Iris pigment epithelial cell (primary cell): ENCODE measurements around the gene CCDC122.
A peak's percentile ranks its signal among the peaks of the same experiment; 100 is the strongest.

Source experiments
- DNase-seq: peaks from one replicate; pipeline ENCODE4 v3.0.0-alpha.2; 2011; ENCODE audit warnings: low read depth

The CCDC122 gene

DNA sequence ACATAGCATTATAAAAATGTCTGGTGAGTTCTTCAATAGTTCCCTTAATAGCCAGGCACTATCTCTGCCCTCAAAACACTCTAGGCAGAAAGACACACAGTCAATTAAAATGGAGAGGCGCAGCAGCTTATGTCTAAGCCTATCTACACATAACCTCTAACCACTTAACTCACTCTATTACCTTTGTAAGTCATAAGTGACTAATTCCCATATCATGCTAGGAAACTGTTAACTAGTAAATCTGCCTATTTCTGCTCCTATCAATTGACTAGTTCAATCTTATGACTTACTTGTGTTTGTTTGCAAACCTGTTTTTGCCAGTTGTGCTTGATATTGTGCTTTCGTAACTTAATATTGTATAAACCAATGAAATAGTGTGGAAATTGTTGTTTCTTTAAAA lies 3.2 kb downstream of the CCDC122 start:
- DNase-seq = no peak

GRCh38 chr13:43874504-43875092 lies 4.9 kb downstream of the CCDC122 start:
- peak; percentile 28 for DNase-seq

- DNase-seq = no peak
These were observed 7.4 kb downstream of the CCDC122 start for GRCh38 chr13:43872181-43872580.

DNA sequence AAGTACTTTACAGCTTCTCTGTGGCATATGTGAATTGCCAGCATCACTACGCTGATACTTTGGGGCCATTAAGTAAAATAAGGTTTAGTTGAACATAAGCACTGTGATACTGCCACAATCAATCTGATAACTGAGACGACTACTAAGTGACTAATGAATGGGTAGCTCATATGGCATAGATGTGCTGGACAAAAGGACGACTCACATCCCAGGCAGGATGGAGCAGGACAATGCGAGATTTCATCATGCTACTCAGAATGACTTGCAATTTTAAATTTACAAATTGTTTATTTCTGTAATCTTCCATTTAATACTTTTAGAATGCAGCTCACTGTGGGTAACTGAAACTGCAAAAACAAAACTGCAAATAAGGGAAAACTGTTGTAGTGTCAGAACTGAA lies 13.6 kb downstream of the CCDC122 start:
- peak; percentile 79 for DNase-seq

- no peak for DNase-seq
These were observed 14.6 kb downstream of the CCDC122 start for GRCh38 chr13:43864921-43865320.

GRCh38 chr13:43861863-43862262 lies 17.7 kb downstream of the CCDC122 start:
- DNase-seq = peak; percentile 50

DNA sequence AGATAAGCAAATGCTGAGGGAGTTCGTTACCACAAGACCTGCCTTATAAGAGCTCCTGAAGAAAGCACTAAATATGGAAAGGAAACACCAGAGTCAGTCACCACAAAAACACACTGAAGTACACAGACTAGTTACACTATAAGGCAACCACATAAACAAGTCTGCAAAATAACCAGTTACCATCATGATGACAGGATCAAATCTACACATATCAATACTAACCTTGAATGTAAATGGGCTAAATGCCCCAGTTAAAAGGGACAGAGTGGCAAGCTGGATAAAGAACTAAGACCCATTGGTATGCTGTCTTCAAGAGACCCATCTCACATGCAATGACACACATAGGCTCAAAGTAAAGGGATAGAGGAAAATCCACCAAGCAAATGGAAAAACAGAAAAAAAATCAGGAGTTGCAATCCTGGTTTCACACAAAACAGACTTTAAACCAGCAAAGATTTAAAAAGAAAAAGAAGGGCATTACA lies 26.6 kb downstream of the CCDC122 start:
- no peak for DNase-seq

GRCh38 chr13:43850873-43851272 lies 28.7 kb downstream of the CCDC122 start:
- no peak for DNase-seq

- DNase-seq = peak; percentile 85
These were observed 31.4 kb downstream of the CCDC122 start for GRCh38 chr13:43848001-43848649.

DNA sequence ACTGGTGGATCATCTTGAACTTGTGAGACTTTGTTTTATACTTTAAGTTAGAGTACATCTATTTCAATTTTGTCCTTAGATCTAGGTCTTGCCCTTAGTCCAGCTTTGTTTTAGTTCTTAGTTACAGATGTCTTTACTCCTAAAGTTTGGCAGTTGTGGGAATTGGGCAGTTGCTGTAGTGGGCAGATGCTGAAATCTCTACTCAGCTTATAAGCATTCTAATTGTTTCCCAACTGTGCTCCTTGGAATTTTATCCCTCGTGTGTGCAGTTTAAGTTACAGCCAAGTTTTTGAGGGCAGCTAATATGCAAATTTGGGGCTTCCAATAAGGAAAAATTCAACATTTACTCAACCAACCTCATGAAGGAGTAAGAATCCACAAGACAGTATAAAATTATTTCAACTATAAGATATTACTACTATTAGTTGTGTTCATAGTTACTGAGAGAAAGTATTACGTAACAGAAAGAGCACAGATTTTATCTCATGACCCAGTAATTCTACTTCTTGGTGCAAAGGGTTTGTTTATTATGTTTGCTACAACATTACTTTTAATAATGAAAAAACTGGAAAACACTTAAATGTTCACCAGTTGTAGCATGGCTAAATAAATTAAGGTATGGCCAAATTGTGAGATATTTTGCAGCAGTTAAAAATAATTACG lies 32.9 kb downstream of the CCDC122 start:
- peak; percentile 53 for DNase-seq

- DNase-seq = peak; percentile 76
These were observed 40.6 kb downstream of the CCDC122 start for GRCh38 chr13:43838909-43839308.

- DNase-seq = peak; percentile 86
These were observed 43.8 kb downstream of the CCDC122 start for GRCh38 chr13:43835701-43836100.

DNA sequence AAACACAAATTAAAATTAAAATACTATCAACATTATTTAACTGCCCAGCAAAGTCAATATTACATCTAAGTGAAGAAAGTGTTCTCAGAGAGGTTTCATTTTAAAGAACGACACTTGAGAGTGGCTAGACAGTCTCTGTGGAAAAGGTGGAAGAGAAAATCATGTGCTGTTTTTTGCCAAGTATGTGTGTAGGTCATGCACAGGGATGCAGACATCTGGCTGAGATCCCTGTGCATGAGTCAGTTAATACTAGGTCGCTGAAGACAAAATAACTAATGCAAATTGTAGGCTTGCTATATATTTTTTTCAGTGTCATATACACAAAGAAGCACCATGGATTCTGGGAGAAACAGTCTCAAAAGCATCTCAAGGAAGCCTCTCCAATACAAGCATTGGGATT lies 48.5 kb downstream of the CCDC122 start:
- peak; percentile 88 for DNase-seq

- peak; percentile 96 for DNase-seq
These were observed 49.1 kb downstream of the CCDC122 start for GRCh38 chr13:43830497-43830881.

DNA sequence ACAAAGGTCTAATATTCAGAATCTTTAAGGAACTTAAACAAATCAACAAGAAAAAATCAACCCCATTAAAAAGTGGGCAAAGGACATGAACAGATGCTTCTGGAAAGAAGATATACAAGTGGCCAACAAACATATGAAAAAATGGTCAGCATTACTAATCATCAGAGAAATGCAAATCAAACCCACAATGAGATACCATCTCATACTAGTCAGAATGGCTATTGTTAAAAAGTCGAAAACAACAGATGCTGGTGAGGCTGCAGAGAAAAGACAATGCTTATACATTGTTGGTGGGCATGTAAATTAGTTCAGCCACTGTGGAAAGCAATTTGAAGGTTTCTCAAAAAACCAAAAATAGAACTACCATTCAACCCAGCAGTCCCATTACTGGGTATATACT lies 54.9 kb downstream of the CCDC122 start:
- peak; percentile 33 for DNase-seq

DNA sequence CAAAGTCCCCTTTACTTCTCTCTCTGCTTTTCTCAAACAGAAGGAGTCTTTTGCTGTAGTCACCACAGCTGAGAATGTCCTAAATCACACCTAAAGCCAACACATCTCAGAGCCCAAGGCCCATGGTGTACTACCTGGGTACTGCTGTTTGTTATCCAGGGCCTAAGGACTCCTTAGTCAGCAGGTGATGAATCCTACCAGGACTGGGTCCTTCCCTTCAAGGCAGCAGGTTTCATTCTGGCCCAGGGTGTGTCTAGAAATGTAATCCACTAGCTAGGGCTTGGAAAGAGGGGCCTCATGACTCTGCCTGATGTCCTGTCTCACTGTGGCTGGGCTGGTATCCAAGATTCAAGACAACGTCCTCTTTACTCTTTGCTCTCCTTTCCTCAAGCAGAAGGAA lies 56.6 kb downstream of the CCDC122 start:
- DNase-seq = no peak

- DNase-seq = no peak
These were observed 63.1 kb downstream of the CCDC122 start for GRCh38 chr13:43816401-43816889.

DNA sequence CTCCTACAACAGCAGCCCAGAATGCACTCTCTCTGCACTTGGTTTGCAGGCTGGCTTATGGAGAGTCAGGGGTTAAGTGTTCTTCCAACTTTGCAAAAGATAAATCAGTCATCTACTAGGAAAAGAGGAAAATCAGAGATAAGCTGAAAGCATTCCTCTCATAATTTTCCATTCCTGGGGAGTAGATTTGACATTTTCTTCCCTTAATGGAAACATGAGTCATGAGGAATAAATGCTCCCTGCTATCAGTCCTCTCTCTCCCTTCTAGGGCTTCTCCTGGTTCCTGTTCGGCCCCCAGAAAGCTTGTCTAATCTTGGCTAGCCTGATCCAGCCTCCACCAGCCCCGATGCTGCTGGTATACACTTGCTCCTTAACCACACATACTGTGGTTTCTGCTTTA lies 64.3 kb downstream of the CCDC122 start:
- DNase-seq = peak; percentile 71

DNA sequence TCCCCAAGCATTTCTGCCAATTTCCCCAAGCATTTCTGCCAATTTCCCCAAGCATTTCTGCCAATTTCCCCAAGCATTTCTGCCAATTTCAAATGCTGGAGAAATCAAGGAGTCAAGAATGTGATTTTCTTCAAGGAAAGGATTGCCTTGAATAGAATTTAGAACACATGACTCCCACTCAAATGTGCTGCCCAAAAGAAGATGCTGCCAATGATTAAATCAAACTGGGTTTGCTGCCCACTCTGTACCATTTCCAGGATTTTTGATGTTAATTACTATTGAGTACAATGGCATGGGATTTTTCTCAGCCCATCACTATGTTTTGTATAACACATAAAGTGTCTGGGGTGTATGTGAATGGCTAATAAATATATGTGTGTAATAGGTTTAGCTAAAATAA lies 70.9 kb downstream of the CCDC122 start:
- no peak for DNase-seq

- peak; percentile 17 for DNase-seq
These were observed 73.8 kb downstream of the CCDC122 start for GRCh38 chr13:43805681-43806128.

- DNase-seq = peak; percentile 96
These were observed 74.5 kb downstream of the CCDC122 start for GRCh38 chr13:43805071-43805468.

- peak; percentile 78 for DNase-seq
These were observed 75.0 kb downstream of the CCDC122 start for GRCh38 chr13:43804461-43805070.

DNA sequence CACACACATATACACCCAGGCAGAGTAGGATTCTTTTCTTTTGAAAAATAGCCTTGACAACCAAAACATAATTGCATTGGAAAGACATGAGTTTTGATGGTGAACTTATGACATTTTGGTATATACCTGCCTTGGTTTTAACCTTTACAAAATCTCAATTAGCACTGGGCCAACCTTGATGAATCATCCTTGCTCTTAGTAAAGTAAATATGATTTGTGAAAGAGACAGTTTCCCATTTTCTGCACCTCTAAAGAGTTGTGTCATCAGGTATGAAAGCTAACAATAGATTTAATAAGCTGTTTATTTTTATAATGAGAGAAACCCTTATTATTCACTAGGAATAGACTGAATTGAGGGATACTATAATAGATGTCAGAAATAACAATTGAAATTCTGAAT lies 77.0 kb downstream of the CCDC122 start:
- DNase-seq = no peak
